ENCODE measurements around the gene FAM193A.
"Not testable (repeated sequence)": the region's sequence is repeated elsewhere in the genome, so short reads cannot be mapped to it uniquely, and the experiment has no call there.

FAM193A gene

DNA sequence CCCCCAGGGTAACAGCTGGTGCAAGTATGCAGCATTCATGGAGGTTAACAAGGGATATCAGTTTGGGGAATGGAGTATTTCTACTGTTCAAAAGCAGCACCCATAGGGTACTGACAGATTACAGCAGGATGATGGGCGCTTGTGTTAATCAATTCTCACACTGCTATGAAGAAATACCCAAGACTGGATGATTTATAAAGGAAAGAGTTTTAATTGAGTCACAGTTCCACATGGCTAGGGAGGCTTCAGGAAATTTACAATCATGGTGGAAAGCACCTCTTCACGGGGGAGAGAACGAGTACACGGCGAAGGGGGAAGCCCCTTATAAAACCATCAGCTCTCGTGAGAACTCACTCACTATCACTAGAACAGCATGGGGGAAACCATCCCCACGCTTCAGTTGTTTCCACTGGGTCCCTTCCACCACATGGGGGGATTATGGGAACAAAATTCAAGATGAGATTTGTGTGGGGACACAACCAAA lies 155.5 kb downstream of the FAM193A start:
- DNase-seq (ENCODE audit: low read depth in 2 of 2), result no peak

DNA sequence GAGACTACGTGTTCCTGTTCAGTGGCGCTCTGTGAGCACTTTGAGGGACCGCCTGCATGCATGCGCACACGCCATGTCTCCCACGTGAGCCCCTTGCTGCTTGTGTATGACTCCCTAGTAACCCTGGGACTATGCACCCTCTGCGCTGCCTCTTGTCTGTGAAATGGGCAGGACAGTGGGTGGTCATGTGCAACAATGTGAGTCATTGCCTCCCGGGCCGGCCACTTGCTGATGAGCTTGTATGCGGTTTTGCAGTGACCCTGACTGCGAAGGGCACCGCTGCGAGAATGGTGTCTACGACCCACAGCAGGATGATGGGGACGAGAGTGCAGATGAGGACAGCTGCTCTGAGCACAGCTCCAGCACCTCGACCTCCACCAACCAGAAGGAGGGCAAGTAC lies 158.2 kb downstream of the FAM193A start:
- DNase-seq (ENCODE audit: low read depth in 2 of 2), result no peak

DNA sequence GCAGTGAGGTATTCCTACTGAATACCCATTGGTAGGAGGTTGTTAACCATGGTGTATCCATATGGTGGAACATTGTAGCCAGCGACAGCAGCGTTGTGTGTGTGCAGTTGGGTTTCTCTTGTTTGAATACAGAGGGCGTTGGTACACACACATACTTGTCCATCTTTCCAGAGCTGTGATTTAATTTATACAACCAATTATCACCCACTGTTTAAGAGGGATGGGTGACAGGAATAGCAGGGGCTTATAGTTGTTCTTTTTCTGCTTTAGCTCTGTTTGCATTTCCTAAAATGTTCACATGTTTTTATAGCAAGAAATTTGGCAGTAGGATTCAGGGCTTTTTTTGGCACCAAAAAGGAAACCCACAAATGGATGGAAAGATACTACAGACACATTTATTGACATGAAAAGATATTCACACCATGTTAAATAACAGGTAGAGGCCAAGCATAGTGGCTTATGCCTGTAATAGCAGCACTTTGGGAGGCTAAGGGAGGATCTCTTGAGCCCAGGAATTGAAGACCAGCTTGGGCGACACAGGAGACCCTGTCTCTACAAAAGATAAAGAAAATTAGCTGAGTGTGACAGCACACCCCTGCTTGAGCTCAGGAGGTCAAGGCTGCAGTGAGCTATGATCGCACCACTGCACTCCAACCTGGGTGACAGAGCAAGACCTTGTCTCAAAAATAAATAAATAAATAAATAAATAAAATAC lies 159.1 kb downstream of the FAM193A start:
- no peak for DNase-seq (ENCODE audit: low read depth in 2 of 2)

DNA sequence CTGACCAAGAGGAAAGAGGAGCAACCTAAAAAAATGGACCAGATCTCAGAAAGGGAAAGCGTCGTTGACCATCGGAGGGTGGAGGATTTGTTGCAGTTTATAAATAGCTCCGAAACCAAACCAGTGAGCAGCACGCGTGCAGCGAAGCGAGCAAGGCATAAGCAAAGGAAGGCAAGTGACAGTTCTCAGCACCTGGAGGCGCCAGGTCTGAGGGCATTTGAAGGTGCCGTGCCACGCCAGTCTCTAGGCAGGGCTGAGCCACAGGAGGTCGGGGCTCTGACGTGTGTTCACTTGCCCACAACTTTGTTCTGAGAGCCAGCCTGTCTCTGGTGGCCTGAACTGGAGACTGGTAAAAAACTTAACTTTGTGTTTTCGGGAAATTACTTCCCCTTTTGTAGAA lies 160.0 kb downstream of the FAM193A start:
- DNase-seq (ENCODE audit: low read depth in 2 of 2), result no peak

DNA sequence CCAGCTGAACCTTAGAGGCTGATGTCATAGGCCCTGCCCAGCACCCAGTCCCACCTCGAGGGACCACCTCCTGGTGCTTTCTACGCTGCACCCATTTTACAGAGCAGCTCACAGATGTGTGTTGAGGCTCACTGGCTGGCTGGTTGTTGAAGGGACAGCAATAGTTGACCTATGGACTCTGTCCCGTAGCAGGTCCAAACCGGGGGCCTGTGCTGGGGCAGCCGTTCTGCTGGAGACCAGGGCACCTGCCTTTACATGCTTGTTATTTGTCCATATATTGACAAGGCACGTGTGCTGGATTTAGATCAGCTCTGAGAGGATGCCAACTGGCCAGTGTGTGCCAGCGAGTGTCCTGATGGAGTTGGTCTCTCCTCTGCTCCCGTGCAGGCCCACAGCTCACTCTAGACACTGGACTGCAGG lies 161.6 kb downstream of the FAM193A start:
- DNase-seq (ENCODE audit: low read depth in 2 of 2), result no peak

DNA sequence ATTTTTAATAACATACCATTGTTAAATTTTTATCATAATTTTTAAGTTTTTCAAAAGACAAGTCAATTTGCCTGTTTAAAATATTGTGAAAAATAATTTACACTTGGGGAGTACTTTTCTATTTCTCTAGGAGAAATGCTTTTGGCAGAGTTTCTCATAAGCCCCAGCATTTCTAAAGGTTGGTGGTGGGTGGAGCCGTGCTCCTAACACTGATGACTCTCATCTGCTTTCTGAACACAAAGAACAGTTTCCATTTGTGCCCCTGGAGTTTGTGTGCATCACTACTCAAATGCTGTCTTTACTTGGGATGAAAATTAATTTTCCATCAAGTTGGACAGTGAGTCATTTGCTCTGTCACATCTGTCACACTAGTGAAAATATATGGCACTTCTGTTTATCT lies 162.1 kb downstream of the FAM193A start:
- no peak for DNase-seq (ENCODE audit: low read depth in 2 of 2)

DNA sequence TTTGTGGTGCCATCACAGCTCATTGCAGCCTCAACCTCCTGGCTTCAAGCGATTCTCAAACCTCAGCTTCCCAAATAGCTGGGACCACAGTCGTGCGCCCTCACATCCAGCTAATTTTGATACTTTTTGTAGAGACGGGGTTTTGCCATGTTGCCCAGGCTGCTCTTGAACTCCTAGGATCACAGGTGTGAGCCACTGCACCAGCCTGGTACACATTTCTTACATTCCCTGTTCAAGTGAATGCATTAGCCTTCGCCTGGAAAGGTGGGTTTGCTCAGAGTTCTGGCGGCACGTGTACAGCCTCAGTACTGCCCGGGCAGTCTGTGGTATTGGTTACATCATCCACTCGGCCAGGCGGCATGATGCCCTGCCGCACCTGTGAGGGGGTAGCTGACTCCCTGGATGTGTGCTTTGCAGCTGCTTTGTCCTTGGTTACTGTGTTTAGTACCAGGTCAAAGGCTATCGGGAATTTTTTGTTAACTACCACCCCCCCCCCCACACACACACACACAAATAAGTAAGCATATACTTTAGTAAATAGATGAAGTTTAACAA lies 162.6 kb downstream of the FAM193A start:
- DNase-seq (ENCODE audit: low read depth in 2 of 2), result no peak

DNA sequence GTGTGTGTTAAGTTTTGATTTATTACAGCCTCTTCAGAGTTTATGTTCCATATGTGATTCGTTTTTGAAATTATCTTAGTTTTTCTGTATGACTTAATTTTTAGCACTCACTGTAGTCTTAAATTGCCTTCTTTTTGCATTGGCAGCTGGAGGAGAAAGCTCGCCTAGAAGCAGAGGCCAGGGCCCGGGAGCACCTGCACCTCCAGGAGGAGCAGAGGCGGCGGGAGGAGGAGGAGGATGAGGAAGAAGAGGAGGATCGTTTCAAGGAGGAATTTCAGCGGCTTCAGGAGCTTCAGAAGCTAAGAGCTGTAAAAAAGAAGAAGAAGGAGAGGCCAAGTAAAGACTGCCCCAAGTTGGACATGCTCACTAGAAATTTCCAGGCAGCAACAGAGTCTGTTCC lies 163.1 kb downstream of the FAM193A start:
- no peak for DNase-seq (ENCODE audit: low read depth in 2 of 2)

DNA sequence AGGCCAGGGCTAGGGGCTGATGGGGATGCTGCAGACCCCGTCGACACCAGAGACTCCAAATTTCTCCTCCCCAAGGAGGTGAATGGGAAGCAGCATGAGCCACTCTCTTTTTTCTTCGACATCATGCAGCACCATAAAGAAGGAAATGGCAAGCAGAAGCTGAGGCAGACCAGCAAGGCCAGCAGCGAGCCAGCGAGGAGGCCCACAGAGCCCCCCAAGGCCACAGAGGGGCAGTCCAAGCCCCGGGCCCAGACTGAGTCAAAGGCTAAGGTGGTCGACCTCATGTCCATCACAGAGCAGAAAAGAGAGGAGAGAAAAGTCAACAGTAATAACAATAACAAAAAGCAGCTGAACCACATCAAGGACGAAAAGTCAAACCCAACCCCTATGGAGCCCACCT lies 163.6 kb downstream of the FAM193A start:
- DNase-seq (ENCODE audit: low read depth in 2 of 2), result no peak

DNA sequence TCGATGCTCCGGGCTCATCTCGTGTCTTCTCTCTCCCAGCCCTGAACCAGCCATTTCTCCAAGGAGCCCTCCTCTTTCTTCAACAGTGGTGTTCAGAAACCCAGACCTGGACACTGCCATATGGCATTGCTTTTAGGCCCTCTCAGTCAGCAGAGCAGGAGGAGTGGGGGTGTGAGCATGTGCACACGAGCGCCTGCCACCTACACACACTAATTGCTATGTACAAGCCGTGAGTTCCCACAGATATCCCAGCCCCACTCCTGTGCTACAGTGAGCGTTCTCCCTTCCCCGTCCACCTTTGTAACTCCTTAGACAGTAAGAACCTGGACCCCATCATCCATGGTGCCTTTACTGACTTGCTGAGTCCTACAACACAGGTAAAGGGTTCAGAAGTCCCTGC lies 165.9 kb downstream of the FAM193A start:
- DNase-seq (ENCODE audit: low read depth in 2 of 2), result no peak

DNA sequence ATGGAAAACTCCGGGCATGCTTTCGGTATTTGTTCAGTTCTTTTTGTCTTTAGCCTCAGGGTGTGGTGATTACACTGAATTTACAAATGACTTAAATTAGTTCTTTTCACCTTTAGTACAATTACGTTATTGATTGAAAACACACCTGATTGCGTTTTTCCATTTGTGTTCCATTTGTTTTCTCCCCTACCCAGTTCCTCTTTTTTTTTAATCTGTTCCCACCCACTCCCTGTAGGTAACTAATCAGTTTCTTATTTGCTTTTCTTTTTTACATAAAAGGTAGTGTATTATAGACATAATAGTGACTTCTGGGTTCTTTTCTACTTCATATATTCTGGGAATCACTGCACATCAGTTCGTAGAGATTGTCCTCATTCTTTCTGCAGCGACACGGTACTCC lies 166.3 kb downstream of the FAM193A start:
- DNase-seq (ENCODE audit: low read depth in 2 of 2), result no peak

DNA sequence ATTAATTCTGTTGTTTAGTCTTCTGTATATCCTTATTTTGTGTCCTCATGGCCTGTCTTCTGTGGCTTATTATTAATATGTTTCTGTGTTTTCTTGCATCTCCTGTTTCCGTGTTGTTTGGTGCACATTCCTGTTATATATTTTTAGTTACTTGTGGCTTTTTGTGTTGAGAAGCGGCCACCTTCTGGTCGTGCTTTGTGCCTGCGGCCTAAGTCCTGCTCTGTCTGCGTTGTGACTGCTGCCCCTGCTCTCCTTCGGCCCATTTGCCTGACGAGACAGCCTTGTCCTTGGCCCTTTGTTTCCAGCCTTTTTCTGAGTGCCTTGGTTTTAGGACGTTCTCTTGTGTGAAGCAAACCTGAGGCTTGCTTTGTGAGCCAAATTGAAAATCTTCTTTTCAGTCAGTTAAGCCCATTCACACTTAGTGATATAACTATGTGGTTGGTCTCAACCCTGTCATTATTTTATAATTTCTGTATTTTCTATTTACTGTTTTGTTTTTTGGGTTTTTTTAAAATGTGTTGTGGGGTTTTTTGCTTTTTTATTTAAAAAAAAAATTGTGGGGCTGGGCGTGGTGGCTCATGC lies 175.9 kb downstream of the FAM193A start:
- DNase-seq (ENCODE audit: low read depth in 2 of 2), result no peak

DNA sequence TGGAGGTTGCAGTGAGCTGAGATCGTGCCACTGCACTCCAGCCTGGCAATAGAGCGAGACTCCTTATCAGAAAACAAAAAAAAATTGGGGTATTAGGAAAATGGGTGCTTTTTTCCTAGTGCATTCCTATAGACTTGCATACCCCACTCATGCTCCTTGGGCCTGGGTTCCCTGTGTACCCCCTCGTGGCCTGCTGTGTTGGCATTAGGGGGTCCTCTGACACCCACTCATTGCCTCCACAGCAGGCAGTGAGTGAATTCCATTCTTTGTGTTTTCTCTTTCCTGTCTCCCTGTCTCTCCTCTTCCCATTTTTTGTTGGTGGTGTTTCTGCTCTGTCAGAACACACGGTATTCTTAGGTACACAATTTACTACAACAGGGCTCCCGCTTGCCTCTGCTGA lies 176.9 kb downstream of the FAM193A start:
- no peak for DNase-seq (ENCODE audit: low read depth in 2 of 2)

DNA sequence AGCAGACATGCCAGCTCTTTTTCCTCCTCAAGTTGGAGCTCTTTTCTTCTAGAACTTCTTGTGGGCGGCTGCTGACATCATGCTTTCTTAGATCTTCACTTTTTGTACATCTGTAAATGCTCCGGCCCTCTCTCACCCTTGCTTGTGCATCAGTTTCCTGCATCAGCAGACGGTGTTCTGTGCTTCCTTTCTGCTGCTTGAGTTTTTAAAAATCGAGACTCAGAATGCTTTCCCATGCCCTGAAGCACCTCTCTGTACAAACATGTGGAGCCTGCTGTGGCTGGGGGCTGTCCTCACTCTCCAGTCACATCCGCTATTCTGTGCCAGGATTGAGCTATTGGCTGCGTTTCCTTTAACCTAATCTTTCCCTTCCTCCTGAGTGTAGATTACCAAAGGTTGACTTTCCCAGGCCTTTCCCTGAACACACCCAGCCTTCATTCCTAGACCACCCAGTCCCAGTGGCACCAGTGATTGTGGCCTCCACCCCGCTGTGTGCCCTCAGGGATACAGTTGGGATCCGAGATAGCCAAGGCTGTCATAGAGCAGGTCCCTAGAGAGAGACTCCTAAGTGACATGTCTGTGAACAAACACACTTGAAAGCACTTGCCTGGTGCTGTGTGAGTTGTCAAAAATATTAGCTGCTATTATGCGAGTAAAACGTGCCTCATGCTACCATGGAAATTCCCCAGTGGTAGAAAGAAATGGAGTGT lies 177.8 kb downstream of the FAM193A start:
- peak; percentile 16 to 24 for DNase-seq (ENCODE audit: low read depth in 2 of 2)

DNA sequence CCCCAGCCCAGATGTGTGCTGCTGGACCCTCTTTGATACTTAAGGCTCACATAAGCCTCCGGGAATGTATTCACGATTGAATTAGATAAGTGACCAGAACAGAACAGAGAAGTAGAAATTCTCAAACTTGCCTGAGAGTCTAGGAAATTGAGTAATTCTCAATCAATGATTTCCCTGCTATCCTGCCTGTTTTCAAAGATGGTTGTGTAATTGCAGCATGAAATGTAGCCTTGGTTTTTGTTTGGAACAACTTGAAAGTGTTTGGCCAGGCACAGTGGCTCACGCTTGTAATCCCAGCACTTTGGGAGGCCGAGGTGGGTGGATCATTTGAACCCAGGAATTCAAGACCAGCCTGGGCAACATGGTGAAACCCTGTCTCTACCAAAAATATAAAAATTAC lies 178.5 kb downstream of the FAM193A start:
- no peak for DNase-seq (ENCODE audit: low read depth in 2 of 2)

DNA sequence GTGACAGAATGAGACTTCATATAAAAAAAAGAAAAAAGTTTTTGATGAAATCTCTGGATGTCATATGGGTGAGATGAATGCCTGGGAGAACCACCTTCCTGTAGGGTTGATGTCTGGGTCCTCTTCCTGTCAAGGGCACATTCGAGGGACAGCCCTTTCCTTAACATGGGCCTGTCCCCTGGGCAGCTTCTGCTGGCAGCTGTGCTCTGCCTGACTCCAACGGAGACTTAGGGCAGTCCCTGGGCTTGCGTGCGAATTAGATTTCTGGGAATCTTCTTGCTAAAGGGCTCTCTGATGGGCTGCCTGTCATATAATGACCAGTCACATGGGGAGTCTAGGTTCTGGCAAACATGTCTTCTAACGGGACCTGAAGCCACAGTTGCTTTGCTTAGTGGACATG lies 179.0 kb downstream of the FAM193A start:
- DNase-seq (ENCODE audit: low read depth in 2 of 2), result no peak

DNA sequence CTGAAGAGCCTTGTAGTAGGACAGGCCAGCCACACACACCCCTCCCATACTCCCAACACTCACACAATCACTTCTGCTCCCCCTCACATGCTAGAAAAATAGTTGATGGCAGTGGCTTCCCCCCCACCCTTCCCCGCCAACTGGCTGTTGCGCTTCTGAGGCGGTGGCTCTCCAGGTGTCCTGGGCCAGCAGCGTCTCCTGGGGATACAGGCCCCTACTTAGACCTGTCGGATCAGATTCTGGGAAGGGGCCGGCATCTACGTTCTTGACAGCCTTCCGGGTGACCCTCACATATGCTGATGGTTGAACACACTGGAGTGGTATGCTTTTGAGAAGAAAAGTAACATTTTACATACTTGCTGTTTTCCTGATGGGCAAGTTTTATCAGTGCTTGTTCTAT lies 179.8 kb downstream of the FAM193A start:
- no peak for DNase-seq (ENCODE audit: low read depth in 2 of 2)

DNA sequence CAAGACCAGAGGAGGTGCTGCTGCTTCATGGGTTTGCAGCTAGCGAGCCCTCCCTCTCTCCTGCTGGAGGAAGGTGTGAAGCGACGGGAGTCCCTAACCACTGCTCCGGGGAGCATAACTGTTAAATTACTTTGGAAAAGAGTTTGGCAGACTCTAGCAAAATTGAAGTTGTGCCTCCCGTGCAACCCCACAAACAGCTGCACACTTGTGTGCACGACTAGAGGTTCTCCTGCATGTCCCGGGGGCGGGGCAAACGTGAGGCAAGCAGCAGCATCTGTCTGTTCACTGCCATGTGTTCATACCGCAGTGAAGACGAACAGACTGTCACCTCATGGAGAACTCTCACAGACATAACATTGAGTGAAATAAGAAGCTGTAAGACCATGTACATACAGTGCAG lies 185.1 kb downstream of the FAM193A start:
- DNase-seq (ENCODE audit: low read depth in 2 of 2), result no peak

DNA sequence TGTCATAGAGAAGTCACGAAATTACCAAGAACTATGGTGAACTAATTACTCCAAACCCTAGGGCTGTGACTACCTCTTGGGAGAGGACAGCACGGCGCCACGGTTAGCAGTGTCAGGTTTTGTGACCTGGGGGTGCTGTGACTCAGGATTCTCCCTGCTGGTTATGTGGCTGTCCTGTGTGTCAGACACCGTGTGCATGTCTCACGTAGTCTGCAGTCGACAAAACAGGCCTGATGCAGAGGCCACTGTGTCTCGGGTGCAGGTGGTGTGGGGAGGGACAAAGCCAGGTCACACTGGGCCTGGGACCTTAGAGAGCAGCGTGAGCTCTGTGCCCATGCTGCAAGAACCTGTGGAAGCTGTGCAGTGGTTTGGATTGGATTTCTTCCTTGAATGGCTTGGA lies 185.6 kb downstream of the FAM193A start:
- no peak for DNase-seq (ENCODE audit: low read depth in 2 of 2)

DNA sequence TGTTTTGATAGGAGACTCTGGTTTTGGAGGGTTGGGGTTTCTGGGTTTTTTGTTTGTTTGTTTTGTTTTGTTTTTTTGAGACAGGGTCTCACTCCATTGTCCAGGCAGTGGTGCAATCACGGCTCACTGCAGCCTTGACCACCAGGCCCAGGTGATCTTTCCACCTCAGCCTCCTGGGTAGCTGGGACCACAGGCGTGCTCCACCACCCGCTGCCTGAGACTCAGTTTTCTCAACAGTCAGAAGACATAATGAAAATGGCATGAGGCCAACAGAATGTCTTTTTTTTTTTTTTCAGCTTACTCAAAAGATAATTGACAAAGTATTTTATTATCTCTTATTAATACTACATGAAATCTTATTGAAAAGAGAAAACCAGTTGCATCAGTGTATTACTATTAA lies 187.3 kb downstream of the FAM193A start:
- no peak for DNase-seq (ENCODE audit: low read depth in 2 of 2)

DNA sequence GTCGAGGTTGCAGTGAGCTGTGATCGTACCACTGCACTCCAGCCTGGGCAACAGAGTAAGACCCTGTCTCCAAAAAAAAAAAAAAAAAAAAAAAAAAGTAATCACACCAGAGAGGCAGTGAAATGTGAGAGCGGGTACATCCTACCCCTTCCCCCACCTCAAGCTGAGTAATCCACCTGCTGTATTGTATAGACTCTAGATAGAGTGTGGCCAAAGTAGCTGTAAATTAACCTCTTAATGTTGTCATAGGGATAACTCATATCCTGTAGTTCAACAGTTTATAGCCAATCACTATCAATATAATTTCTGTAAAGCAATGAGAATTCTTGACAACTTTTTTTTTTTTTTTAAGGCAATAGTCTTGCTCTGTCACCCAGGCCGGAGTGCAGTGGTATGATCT lies 188.9 kb downstream of the FAM193A start:
- no peak for DNase-seq (ENCODE audit: low read depth in 2 of 2)

DNA sequence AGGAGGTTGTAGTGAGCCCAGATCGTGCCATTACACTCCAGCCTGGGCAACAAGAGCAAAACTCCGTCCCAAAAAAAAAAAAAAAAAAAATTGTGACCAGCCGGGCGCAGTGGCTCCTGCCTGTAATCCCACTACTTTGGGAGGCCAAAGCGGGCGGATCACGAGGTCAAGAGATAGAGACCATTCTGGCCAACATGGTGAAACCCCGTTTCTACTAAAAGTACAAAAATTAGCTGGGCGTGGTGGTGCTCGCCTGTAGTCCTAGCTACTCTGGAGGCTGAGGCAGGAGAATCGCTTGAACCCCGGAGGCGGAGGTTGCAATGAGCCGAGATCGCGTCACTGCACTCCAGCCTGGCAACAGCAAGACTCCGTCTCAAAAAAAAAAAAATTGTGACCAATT lies 190.4 kb downstream of the FAM193A start:
- DNase-seq (ENCODE audit: low read depth in 2 of 2), result not testable (repeated sequence)

DNA sequence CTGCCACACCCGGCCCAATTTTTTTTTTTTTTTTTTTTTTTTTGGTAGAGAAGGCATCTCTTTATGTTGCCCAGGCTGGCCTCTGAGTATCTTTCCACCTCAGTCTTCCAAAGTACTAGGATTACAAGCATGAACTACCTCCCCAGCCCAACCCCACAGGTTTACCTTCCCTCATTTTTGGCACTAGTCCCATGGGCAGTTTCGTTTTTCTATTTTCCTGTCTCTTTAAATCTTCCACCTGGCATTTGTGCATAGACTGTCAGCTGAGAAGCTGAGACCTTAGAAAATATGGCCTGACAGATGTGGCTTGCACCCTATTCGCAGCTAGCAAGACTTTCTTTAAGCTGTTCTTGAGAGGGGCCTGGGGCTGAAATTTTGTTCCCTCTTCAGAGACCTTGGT lies 191.8 kb downstream of the FAM193A start:
- DNase-seq (ENCODE audit: low read depth in 2 of 2), result no peak
